PC-3 (cell line): Measurements from ENCODE around the gene RAD23A.

Experiments used
- EZH2 ChIP-seq: fragments of 300-600 bp; sonication (generic); IDR thresholded peaks from one replicate; pipeline ENCODE4 v1.6.1; 2017; ENCODE audit warnings: antibody characterized with exemption, mild to moderate bottlenecking, low read length; ENCODE audit not compliant: unreplicated experiment
- TF ChIP-seq, protein P1 (sequence below): fragments of 300-600 bp; sonication (generic); conservative IDR thresholded peaks from 2 replicates; pipeline ENCODE4 v1.5.1; 2017; ENCODE audit warnings: antibody characterized with exemption, low read depth, mild to moderate bottlenecking, low read length

DNA sequence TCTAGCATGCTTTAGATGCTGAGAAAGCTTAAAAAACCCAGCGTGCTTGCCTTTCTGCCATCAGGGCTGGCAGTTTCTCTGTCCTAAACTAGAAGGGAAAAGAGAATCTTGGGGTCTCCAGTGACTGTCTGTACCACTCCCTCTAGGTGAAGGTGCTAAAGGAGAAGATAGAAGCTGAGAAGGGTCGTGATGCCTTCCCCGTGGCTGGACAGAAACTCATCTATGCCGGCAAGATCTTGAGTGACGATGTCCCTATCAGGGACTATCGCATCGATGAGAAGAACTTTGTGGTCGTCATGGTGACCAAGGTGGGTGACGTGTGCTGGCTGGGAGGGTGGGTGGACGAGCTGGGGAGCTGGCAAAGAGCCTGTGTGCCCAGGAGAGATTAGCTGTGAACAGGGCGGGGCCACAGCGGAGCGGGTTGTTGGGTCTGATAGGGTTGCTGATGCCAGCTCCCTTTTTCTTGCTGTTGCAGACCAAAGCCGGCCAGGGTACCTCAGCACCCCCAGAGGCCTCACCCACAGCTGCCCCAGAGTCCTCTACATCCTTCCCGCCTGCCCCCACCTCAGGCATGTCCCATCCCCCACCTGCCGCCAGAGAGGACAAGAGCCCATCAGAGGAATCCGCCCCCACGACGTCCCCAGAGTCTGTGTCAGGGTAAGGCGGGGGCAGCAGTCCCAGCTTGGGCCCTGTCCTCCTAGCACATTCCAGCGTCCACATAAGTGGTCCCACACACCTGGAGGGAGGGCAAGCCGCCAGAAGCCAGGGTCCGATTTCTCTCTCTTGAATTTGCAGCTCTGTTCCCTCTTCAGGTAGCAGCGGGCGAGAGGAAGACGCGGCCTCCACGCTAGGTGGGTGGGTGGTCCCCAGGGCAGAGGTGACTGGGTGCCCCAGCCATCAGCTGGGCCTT lies 2.3 kb downstream of the RAD23A start:
- TF ChIP-seq EZH2 = no peak
- TF ChIP-seq, protein P1, sequence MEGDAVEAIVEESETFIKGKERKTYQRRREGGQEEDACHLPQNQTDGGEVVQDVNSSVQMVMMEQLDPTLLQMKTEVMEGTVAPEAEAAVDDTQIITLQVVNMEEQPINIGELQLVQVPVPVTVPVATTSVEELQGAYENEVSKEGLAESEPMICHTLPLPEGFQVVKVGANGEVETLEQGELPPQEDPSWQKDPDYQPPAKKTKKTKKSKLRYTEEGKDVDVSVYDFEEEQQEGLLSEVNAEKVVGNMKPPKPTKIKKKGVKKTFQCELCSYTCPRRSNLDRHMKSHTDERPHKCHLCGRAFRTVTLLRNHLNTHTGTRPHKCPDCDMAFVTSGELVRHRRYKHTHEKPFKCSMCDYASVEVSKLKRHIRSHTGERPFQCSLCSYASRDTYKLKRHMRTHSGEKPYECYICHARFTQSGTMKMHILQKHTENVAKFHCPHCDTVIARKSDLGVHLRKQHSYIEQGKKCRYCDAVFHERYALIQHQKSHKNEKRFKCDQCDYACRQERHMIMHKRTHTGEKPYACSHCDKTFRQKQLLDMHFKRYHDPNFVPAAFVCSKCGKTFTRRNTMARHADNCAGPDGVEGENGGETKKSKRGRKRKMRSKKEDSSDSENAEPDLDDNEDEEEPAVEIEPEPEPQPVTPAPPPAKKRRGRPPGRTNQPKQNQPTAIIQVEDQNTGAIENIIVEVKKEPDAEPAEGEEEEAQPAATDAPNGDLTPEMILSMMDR = no peak
